Stimulated activated CD4-positive, alpha-beta T cell treated with anti-CD3 and anti-CD28 coated beads, Interleukin-15, amount 100 ng/mL, for 1 hour (primary cell): ENCODE data around the gene ACBD6.

ENCODE experiments used
- DNase-seq, 2 donors: peaks; one replicate each; pipeline ENCODE4 v3.0.0-alpha.2; 2020; ENCODE audit warnings: low read depth in 1 of 2, low spot score in 1 of 2

The ACBD6 gene

DNA sequence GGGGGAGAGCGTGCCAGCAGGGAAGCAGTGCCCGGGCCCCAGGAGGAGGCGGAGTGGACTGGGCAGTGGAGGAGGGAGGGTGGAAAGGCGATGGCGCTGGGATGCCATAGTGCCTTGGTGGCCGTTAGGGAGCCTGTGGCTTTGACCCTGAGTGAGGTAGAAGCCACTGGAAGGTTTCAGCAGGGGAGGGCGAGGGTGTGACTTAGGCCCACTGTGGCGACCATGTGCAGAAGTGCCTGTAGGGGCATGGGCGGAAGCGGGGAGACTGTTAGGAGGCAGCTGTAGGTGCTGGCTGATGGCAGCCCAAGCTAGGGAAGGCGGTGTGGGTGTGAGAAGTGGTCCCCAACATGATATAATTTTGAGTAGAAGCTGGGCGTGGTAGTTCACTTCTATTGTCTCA lies 244.1 kb downstream of the ACBD6 start:
- DNase-seq, result no peak

DNA sequence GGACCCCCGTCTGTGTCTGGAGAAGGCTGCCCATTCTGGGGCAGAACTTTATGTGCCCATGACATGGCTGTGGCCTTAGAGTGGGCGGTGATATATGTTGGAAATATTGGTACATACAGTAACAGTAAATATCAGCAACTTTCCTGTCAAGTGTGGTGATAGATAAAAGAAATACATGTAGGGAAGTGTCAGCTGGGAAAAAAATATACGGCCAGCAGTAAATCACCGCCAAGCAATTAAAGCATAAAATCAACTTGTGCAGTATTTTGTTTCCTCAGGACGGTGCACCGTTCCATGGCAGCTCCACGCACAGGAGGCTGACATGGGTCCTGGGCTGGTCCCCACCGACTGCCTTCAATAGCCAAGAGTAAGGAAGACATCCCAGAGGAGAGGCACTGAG lies 244.9 kb downstream of the ACBD6 start:
- DNase-seq, result no peak

DNA sequence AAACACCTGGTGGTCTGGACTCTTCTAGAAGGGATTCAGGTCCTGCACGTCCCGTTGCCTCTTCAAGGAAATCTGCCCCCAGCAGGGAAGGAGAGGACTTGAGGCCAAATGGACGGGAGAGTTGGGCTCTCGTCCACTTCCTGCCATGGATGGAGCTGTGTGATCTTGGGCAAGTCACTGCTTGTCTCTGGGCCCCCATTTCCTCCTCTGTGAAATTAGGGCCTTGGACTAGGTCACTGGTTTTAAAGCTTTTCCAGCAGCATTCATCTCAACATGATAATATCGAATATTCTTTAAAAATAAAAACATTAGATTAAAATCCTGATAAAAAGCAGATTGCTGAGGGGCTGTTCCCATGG lies 245.4 kb downstream of the ACBD6 start:
- DNase-seq, result no peak

DNA sequence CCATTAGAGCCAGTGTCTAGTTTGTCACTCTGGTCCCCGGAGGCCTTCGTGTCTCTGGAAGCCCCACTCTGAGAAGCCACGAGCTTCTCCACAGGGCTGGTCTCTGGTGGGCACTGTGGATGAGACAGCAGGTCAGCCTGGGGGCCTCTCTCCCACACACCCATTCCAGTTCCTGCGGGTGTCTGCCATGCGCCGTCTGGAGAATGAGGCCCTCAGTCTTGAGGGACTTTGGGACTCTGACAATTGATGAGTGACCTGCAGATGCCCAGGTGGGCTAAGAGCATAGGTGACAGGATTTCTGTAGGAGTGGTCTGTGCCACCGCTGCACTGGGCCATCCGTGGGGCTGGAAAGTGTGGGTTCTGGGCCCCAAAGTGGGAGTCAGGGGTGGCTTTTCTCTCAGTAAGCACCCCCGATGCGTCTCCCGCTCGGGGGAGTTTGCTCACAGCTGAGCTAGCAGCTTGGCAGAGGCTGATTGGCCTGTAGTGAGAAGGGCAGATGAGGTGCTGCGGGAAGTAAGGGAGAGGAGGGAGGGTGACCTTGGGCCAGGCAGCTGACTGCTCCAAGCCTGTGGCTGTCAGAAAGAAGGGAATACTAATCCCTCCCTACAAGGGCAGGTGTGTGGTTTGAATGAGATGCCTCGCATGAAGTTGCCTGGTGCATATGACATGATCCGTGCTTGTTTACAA lies 245.9 kb downstream of the ACBD6 start:
- no peak for DNase-seq

DNA sequence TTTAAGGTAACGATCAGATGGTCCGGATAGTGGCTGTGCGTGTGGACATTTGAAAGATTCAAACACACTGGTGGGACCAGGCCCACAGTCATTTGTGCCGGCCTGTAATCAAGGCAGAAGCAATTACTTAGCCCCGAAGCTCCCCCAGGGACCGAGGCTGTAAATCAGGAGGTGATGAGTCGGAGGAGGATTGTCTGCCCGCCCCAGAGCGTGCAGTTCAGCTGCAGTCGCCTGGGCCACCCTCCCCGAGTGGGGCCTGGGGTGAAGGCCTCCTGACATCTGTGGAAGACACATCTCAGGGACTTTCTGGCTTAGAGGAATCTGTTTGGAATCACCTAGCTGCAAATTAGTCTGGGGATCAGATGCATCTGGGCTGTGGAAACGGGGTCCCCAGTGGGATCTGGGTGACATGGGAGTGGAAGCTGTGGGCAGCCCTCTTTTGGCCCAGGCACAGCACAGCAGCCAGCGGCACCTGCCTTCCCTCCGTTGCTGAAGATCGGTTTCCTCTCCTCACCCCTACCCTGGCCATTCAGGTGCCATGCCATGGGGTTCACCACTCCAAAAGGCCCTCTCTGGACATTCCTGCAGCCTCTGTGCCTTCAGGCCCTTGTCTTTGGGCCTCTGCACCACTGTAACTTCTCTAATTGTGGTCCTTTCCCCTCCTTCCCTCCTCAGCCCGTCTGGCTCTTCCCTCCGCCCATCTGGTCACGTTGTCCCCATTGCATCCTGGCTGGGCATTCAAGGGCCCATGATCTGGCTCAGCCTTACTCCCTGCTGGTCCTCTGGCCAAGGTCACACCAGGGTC lies 246.6 kb downstream of the ACBD6 start:
- DNase-seq, result no peak

DNA sequence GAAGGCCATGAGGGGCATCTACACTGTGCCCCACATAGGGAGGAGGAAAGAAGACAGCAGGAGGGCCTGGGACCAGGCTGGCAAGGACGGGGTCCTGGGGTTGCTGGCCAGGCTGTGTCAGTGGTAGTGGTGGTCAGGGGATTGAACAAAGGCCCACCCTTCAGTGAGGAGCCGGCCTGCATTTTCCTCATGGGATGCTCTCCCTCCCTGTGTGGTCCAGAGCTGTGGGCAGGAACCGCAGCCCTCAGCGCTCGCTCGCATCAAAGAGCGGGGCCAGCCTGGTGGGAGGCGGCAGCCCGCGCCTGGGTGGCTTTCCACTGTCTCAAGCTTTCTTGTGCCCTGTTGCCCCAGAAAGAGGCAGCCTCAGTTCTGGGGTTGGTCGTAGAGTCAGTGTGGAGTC lies 247.5 kb downstream of the ACBD6 start:
- no peak for DNase-seq

DNA sequence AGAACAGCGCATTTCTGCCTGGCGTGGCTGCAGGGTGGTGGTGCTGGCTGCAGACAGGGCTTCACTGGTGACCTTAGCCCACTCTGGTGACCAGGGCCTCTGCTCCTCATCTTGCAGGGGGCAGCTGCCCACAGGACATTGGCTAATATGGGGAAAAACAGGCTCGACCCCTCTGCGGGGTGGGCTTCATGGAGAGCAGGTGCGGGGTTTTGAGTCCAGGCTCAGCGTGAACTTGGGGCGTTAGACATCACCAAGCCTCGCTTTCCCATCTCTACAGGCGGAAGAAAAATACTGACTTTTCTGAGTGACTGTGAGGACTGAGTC lies 247.9 kb downstream of the ACBD6 start:
- DNase-seq, result no peak

DNA sequence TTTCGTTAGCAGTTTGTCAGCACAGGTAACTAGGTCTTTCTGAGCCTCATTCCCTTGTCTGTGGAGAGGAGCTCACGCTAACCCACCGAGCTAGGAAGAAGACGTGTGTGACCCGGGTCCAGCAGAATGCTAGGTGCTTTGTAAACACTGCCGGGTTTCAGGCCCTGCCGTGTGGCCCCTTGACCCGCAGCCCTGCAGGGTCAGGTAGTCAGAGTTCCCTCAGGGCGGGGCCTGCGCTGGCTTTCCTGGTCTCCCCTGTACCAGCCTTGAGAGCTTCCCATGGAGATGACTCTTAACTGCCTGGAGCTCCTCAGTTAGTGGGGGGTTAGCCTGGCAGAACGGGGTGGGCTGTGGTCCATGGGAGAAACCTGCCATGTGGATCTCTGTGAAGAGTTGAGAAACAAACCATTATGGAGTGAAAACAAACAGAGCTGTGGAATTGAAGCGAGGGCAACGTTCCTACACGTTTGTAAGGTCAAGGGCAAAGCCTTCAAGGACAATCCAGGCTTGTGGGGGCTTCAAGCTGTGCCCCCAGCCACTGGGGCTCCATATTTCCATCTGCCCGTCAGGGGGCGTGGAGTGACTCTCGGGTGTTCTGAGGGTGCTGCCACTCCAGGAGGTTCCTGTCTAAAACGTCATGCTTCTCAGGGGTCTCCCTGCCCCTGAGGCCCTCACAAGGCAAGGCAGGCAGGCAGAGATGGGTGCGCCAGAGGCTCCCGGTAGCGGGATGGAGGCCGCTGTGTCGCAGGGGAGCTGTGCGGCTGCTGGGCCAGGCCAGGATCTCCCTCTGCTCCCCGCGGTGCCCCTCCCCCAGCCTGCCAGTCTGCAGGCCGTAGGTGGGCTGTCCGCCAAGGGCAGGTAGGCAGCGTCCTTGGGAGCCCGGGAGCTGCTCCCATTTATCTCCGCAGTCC lies 248.5 kb downstream of the ACBD6 start:
- no peak for DNase-seq

DNA sequence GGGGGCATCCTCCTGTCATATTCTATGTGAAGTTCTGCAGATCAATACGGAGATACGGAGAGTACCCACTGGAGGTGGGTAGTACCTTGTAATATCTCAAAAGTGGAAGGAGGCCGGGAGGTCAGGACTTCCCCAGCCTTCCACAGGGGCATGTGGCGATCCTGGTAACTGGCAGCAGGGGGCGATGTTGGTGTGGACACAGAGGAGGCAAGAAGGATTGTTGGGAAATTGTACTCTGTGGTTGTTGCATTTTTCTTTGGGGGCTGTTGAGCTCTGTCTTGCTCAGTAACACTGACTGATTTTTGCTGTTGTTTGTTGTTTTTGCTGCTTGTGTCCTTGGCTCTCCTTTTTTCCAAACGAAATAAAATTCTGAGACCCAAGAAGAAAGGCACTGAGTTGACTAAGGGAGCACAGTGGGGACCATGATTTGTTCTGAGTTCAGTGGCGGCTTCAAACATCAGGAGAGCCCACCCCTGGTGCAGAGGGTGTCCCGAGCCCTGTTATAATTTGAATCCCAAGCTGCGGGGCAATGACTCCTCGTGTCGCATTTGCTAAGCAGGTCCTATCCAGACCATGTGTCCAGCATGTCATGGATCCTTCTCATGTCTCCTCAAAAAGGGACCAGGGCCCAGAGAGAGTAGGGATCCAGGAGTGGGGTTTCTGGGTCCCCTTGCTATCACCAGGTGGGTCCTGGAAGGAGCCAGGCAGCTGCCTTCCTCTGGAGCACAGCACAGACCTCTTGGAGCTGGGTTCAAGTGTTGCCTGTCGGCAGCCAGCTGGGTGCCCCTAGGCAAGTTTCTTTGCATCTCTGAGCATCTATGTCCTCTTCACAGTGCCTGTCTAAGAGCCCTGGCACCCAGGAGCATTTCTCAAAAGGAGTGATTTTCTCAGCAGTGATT lies 249.5 kb downstream of the ACBD6 start:
- peak; percentile 24 to 56 for DNase-seq

DNA sequence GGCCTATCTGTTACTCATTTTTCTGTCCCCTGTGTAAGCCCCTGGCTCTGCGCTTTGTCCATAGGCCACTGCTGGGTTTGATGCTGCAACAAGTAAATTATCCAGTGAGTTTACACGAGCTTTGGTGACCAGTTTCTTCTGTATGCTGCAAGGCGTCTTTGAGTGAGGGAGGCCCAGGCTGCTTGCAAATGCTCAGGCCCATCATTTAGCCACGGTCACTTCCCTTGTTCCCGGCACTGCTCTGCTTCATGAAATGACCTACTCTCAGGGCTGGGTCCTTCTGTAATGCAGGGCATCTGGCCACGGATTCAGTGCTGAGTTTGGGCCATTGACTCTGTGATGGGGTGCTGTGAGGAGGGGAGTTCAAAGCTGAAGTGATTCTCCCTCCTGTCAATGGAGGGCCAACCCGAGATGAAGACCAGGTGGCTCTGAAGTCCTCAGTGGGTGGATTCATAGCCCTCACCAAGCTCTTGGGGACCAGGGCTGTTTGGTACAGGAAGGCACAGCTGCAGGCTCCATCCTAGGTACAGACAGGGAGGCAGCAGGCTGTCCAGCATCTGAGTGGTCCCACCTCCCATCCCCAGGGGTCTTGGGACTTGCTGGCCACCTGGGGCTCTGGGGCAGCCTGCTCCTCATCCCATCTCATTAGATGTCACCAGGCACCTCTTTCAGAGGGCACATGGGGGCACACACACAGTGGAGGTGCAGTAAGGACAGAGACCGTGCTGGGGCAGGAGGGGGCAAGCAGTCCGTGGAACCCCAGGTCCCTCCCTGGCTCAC lies 250.7 kb downstream of the ACBD6 start:
- DNase-seq, result no peak

DNA sequence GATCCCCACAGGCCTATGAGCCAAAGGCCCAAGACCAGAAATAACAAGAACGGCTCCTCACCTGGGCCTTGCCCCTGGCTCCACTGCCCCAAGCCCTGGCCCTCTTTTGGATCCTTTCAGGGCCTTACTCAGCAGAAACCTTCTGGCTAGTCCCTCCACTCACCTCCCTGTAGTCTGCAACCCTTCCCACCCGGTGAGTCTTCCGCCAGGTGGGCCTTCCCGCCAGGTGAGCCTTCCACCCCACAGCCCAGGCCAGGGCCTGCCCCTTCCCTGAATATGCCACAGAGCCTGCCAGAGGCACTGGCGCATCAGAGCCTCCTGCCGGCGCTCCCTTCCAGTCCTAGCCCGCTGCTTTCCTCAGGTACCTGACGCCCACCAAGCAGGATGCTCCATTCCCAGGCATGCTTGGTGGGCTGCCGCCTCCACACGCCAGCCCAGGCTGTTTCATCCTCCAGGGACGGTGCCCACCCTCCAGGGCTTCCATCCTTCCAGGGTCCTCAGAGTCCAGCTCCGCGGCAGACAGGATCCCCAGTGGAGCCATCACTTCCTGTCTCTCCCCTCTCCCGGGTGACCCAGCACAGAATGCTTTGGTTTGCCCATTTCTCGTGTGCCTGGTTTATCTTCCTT lies 251.4 kb downstream of the ACBD6 start:
- no peak for DNase-seq

DNA sequence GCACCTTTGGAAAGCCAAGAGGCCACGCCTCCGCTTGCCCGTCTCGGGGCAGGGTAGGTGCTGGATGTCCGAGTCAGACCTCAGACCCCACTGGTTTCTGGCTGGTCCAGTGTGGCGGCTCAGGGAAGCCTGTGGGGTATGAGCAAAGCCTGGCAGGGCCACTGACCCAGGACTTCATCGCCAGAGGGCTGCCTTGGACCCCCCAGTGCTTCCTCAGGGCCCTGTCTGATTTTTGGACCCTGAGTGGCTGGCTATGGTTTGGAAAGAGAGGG lies 251.9 kb downstream of the ACBD6 start:
- DNase-seq, result no peak

DNA sequence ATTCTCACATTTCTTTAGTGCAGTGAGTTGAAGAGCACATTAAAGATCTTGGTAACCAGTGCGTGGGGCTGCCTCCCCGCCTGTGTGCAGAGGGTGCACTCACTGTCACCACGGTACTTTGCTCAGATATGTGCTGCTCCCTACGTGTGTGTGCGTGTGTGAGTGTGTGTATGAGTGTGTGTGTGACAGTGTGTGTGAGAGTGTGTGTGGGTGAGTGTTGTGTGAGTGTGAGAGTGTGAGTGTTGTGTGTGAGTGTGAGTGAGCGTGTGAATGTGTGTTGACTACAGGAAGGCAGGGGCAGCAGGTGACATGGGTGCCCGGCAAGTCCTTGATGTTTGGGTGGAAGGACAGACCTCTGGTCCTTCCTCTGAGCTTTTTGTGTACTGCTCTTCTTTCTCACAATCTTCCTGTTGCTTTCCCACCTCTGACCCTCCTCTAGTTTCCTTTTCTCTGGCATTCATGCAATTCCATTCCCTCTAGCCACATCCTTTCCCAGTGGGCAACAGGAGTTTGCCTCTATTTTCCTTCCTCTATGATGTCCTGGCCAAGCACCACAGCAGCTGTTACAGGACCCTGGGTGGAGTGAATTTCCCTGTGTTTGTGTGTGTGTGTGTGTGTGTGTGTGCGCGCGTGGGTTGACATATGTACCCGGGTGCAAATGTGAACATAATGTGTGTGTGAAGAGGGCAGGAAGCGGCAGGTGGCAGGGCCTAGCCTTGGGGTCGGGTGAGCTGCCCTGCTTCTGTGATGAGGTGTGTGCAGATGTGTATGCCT lies 252.5 kb downstream of the ACBD6 start:
- DNase-seq, result no peak

DNA sequence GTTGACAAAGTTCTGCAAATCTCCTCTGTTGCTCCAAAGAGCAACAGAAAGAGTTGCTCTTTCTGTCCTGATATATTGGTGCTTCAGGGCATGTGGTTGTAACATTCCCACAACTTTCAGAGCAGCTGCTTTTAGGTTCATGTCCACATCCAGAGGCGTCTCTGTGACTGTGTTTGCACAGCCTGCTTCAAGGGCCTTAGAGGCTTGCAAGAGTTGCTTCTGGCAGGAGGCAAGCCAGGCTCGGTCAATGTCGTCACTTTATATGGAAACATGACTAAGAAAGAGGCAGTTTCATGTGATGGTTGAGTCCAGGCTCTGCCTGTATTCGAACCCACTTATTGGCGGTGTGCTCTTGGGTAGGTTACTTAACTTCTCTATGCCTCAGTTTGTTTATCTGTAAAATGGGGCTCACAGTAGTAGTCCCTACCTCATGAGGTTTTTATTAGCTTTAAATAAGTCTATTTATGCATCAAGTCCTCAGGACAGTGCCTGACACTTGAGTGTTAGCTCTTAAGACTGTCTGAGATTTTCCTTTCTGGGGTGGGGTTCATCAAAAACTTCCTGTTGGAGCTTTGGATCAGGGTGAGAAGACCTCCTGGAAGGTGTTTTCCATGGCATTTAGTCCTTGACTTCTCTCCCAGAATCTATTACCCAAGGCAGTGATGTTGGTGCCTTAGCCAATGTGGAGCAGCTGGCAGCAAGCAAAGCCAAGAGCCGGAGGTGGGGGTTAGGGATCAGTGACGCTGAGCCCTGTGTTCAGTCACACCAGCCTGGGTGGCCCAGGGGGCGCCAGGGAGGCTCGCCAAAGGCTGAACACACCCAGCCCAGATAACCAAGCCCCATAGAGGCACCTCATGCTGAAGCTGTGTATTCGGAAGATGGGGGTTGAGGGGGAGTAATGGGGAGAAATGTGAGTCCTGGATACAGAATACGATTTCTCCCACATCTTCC lies 253.4 kb downstream of the ACBD6 start:
- no peak for DNase-seq

DNA sequence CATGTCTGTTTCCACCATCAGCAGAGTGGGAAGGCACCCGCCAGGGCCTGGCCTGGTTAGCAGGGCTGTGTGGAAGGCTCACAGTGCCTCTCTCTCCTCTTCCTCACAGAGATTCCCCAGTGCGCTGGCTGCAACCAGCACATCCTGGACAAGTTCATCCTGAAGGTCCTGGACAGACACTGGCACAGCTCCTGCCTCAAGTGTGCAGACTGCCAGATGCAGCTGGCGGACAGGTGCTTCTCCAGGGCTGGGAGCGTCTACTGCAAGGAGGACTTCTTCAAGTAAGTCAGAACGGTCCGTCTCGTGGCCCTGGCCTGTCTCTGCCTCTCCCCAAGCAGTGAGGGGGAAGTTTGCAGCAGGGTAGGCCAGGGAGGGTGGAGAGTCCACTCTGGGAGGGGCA lies 254.2 kb downstream of the ACBD6 start:
- DNase-seq, result no peak

DNA sequence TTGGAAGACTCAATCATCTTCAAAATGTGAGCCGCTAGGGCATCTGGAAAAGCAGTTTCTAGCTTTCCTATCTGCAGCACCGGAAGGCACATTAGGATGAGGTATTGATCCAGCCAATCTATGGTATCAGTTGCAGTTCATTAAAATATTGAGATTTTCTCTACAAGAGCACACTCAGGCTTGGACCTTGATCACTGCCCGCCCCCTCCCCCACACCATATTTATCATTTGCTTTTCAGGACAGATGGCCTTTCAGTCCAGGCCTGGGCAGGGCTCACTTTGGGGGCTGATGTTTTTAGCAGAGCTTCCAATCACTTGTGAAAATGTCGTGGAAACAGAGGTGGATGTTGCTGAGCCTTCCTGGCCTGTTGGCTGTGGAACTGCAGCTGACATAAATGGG lies 254.8 kb downstream of the ACBD6 start:
- no peak for DNase-seq

DNA sequence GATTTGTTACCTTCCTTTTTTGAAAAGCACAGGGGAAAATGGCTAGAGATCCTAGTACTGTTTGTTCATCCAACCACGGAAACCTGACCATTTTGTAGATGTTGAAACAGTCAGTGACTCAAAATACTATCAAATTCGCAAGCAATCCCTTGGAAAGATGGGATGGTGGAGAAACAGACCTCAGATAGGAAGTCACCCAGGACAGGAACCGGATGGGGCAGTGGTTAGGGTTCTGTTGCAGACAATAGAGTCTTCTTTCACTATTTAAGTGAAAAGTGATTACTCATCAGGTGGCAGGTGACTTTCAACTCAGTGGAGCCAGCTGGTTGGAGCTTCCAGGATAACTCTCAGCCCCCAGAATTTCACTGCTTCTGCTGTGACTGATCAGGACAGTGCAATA lies 255.3 kb downstream of the ACBD6 start:
- no peak for DNase-seq

DNA sequence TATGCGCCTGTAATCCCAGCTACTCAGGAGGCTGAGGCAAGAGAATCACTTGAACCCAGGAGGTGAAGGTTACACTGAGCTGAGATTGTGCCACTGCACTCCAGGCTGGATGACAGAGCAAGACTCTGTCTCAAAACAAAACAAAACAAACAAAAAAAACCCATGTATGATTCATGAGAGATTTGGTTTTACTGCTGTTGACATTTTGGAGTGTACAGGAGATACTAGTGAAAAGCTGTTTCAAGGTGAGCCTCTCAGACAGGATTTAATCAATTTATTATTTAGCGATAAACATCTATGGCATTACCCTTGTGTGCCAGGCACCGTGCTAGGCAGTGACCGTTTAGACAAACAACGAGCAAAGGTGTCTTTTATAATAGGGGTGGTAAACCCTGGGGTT lies 255.8 kb downstream of the ACBD6 start:
- DNase-seq, result no peak
